OCI-LY7 (cell line): ENCODE measurements around the gene ANKRD52.

ENCODE experiments used
- EZH2phosphoT487 ChIP-seq: fragments of 200-600 bp; sonication (generic); IDR thresholded peaks from 2 replicates; pipeline ENCODE4 v1.6.1; 2018; ENCODE audit warnings: low read depth, borderline replicate concordance, mild to moderate bottlenecking, mixed run types, antibody characterized with exemption, low read length, moderate library complexity, mixed read lengths
- TF ChIP-seq, protein P1 (sequence below): fragments of 200-600 bp; sonication (generic); conservative IDR thresholded peaks from 2 replicates; pipeline ENCODE4 v1.5.1; 2014; ENCODE audit warnings: mild to moderate bottlenecking, antibody characterized with exemption, low read length, moderate library complexity, mixed read lengths

DNA sequence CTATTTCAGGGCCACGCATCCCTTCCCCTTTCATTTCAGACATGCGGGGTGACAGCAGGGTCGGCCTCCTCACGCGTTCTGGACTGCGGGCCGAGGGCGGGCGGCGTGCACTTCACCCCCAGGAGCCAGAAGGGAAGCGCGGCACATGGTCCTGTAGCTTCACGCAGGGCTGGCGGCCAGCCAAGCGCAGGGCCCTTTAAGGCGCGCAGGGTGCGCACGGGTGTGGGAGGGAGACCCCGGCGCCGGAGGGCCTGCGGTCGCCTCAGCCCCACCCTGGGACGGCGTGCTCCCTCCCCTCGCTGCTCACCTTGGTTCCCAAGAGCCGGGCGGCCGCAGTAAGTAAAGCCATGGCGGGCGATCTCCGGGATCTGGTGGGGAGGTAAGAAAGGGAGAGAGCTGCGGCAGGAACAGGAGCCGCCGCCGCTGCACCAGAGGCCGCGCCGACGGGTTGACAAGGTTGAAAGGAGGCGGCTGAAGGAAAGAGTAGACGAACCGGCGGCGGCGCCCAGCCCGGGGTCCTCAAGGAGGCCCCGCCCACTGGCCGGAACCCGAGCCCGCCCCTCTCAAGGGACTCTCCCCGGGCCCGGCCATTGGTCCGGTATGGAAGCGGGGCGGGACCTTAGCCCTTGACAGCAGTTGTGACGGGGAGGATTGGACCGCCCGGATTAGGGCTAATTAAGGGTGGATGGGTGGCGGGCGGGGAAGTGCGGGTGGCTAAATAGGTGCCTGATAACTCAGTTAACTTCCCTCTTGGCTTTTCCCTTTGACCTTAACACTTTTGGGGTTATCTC is 41.9 kb upstream of the ANKRD52 start, which contains the start of gene CS:
- TF ChIP-seq, protein P1, sequence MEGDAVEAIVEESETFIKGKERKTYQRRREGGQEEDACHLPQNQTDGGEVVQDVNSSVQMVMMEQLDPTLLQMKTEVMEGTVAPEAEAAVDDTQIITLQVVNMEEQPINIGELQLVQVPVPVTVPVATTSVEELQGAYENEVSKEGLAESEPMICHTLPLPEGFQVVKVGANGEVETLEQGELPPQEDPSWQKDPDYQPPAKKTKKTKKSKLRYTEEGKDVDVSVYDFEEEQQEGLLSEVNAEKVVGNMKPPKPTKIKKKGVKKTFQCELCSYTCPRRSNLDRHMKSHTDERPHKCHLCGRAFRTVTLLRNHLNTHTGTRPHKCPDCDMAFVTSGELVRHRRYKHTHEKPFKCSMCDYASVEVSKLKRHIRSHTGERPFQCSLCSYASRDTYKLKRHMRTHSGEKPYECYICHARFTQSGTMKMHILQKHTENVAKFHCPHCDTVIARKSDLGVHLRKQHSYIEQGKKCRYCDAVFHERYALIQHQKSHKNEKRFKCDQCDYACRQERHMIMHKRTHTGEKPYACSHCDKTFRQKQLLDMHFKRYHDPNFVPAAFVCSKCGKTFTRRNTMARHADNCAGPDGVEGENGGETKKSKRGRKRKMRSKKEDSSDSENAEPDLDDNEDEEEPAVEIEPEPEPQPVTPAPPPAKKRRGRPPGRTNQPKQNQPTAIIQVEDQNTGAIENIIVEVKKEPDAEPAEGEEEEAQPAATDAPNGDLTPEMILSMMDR = no peak
- TF ChIP-seq EZH2phosphoT487 = no peak
